DMS79 (cell line): ENCODE data around the gene JAKMIP1.
A peak's percentile ranks its signal among the peaks of the same experiment; 100 is the strongest.

Source experiments
- DNase-seq: peaks from one replicate; lab custom pipeline; 2025; lab: John Stamatoyannopoulos, UW

JAKMIP1 gene

DNA sequence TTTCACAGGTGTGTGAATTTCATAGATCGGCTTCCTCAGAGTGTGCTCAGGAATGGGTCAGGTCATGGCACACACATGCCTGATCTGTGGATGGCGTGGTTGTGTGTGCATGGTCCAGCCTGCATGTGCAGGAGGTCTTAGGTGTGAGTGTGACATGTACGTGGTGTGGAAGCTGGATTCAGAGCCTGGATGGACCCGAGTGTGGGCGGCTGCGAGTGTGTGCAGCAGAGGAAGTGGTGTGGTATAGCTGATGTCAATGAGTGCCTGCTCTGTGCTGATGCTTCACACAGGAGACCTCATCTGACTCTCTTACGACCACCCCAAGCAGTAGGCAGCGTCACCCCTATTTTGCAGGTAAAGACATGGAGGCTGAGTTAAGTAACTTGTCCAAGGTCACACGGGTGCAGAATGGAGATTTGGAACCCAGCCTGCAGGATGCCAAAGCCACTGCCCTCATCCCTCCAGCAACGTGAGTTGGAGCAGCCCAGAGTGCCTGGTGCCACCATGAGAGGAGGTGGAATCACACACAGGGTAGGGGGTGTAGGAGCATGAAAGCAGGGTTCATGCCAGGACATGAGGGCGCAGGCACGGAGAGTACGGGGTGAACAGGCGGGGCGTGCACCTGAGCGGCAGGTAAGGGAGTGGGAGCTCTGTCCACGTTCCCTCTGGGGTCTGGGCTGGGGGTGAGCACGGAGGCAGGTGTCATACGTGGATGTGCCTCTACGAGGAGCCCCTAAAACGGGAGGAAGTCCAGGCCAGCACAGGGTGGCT, 157.9 kb downstream of the JAKMIP1 start:
- DNase-seq = no peak

DNA sequence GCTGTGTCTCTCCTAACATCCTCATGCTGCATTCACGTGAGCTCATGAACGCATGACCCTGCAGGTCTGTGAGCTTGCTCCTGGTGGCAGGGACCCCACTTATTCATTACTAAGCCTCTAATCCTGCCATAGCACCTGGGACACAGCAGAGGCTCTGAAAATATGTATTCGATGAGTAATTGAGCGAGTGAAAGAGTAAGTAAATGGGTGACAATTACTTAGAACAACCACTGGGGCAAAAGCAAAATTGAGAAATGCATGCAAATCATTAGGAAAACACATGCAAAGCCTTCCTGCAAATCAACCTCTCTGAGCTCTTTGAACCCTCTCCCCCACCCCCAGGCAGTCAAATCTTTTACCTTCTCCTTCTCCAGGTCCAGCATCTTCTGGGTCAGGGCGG, 158.5 kb downstream of the JAKMIP1 start:
- DNase-seq = no peak

DNA sequence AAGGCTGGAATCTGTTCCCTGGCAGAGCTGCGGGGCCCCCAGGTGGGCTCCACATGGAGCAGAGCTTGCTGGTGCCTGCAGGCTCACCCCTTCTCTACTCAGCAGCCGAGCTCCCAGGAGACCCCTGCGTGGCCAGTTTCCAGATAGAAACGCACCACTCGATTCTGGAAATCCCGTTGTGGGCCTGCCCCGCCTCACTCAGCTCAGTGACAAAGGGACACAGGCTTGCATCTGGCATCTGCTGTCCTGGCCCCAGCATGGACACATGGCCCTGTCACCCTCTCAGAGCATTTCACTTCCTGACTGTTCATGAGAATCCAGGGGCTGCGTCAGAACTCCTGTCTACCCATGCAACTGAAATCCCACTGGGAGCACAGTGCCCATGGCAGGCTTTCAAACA, 161.6 kb downstream of the JAKMIP1 start:
- no peak for DNase-seq

DNA sequence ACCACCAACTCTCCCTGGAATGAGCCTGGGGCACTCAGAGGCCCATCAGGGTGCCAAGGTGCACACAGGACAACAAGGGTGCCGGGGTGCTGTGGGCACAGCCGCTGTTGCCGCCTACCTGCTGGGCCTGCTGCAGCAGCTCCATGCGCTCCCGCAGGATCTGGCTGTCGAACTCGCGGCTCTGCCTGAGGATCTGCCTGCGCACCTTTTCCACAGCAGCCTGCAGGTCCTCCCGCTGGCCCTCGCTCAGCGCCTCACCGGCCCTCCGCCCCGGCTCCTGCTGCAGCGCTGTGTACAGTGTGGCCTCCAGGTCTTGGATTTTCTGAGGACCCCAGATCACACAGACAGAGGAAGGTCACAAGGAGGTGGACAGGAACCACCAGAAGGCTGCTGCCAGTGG, 164.6 kb downstream of the JAKMIP1 start:
- no peak for DNase-seq

DNA sequence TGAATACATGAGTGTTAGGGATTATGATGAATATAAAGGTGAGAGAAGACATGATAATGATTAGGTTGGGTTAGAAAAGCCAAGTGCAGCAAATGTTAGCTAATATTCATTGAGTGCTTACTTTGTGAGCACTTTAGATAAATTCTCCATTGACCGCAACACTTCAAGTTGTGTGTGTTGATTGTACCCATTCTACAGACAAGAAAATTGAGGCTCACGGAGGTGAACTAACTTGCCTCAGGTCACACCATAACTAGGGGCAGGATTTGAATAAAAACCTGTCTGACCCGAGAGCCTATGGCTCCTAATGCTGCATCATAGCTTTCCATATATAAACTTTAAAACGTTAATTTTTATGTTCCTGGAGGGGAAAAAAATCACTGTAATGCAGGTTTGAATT, 167.0 kb downstream of the JAKMIP1 start:
- no peak for DNase-seq

DNA sequence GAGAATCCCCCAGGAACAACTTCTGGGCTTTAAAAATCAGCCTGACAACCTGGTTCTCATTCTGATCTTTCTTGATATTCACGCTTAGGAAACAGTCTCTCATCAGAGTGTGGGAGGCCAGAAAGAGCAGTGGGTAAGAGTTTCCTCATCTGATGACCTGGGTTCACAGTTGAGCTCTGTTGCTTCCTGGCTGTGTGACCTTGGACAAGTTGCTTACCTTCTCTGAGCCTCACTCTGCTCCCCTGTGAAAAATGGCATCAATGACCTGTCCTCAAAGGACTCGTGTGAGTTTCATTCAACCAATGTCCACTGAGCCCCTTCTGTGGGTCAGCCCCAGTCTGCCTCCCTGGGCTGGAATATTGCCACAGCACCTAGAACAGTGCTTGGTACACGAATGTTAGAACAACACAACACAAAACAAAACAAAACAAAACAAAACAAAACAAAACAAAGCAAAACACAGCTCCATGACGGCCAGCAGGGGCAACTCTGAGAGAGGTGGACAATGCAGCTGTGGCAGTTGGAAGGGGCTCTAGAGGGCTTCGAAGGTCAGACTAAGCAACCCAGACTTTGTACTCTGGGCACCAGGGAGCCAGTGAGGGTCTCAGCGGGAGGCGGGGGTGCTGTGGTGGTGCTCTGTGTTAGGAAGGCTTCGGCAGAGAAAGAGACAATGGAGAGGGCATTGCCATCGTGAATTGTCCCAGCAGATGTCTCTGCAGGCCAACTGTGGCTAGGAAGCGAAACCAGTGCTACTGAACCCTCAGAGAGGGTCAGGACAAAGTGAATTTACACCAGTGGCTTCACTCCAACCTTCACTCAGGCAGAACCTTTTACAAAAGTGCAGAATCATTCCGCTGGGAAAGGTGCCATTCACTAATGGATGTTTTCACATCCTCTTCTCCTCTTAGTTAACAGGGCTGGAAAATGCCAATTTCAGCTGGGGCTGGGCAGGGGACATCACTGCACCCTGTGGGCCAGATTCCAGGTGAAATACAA, 167.8 kb downstream of the JAKMIP1 start:
- DNase-seq = peak; percentile 84

DNA sequence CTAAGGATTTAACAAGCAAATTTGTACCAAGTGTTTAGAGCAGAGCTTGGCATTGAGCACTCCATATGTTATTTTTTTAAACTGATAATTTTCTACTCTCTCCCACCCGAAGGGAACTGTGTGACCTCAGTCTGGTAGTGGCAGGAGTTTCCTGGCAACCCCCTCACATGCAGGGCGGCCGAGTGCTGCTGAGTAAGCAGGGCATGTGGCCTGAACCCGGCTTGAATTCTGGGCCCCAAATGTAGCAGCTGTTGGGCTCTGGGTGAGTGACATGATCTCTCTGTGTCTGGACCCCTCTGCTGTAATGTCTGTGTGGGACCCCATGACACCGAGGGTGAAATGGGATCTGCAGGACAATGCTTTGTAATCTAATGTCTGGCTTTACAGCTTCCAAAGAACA, 168.5 kb downstream of the JAKMIP1 start:
- no peak for DNase-seq

DNA sequence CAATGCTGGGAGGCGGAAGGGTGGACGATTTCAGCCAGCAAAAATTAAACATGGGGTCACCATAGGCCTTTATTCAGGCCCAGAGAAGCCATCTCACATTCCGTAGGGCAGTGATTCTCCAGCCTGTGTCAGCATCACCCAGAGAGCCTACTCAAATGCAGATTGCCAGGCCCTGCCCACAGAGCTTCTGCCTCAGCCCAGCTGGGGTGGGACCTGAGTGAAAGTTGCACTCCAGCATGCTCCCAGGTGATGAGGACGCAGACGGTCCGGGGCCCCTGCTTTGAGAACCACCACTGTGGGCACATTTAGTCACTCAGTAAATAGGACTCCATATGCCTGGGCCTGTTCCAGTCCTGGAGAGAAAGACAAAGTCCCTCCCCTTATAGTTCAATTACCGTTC, 169.7 kb downstream of the JAKMIP1 start:
- no peak for DNase-seq

DNA sequence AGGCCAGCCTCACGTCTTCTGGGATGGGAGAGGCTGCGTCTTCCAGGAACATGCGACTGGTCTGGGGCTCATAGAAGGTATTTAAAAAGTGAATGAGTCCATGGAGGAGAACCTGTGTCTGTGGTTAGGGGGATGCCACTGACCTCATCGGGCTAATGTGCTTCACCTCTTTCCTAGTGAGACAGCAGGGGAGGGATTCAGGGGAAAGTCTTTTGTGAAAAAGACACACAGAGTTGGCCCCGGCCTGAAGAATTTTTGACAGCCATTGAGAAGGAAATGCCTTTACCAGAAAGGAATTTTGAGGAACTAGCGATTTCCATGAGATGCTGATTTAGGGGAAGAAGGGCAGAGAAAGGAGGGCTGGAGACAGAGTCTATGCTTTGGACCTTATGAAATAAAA, 171.1 kb downstream of the JAKMIP1 start:
- no peak for DNase-seq

DNA sequence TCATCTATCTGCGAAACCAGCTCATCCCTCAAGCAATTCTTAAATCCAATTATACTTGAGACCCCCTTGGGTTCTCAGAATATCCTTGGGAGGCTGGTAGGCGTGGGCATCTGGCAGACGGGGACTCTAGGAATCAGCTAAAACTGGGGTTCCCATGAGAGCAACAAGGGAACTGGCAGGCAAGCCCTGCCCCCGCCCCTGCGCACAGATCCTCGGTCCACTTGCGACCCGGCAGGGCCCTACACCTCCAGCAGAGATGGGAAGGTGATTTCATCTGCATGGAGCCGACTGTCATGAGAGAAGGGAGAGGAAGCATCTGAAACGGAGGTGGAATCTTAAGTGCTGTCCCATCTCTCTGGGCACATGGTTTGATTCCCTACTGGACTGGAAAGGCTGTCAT, 172.2 kb downstream of the JAKMIP1 start:
- DNase-seq = no peak

DNA sequence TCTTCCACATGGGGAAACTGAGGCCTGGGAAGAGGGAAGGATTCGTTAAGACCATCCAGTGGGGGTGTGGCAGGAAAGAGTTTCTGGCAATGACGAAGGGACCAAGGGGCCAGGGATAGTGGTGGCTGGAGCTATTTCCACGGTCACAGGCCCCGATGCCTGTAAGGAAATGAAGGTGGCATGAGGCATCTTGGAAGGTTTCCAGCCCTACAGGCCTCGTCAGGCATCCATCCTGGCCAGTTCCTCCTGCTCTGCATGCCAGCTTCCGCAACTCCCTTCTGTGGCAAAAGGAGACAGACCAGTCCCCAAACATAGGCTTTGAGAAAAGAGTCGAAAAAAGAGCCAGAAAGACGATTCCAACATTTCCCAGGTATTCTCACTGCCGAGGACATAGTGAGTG, 173.0 kb downstream of the JAKMIP1 start:
- no peak for DNase-seq

DNA sequence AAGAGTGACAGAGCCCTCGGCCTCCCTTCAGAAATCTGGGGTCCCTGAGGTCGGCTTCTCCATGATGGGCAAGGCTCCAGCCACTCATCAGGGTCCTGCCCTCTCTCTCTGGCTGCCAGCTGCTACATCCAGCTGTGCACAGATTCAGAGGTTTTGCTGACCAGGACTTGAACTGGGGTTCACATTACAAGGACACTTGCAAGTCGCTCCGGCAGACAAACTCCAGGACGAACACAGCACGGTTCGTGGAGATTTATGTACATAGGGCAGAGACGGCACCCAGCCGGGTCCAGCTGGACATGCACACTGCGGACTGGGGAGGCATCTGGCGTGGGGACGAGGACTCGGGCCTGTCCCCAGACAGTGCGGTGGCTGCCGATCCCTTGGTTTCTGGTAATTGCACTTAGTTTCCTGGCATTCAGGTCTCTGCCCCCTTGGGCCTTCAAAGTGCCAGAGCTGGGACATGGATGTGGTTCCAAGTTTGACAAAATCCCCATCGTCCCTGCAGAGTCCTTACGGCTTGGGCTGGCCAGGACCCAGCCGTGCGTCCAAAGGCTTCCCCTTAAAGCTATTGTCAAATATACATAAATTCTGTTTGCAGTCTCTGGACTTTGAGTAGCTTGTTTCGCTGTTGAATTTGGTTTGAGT, 175.9 kb downstream of the JAKMIP1 start:
- DNase-seq = no peak

DNA sequence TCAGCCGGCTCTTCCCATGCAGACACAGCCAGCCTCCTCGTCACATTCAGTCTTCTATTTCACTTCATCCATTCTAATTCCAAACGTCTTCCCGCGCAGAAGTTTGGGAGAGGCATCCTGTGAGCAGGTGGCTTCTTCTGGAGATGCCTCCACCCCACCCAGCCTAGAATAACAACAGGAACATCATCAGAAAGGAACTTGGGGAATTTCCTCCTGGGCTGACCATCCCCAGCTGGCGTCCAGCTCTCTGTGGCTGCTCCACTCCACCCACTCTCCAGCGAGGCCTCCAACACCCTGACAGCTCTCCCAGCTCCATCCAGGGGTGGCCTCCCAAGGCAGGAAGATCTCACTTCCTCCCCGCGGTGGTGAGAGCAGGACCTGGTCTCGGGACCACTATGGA, 176.6 kb downstream of the JAKMIP1 start:
- no peak for DNase-seq

DNA sequence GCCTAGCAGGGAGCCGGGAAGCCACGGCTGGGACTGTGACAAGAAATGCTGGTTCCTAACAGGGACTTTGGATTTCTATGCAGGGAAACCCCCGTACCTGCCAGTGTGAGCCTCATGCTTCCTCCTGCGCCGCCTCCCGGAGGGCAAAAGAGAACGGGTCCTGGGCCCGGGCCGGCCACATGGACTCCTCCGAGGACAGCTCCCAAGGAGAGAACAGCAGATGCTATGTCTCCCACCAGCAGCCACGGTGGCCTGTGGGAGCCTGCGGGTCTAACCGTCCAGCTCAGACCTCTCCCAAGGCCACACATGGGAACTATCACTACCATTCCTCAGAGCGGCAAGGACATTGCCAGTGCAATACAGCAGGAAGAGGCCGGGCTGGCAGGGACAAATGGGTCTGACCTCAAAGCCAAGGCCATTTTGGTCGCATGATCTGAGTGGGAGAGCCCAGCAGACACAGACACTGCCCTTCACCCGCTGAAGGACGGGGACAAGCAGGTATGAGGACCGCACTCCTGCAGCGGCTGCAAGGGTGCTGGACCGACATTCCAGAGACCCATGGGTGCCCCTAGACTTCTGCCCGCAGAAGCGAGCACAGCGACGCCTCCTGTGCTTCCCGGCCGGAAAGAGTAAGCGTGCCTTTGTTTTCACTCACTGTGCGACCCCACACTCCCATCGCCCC, 177.6 kb downstream of the JAKMIP1 start:
- DNase-seq = no peak

DNA sequence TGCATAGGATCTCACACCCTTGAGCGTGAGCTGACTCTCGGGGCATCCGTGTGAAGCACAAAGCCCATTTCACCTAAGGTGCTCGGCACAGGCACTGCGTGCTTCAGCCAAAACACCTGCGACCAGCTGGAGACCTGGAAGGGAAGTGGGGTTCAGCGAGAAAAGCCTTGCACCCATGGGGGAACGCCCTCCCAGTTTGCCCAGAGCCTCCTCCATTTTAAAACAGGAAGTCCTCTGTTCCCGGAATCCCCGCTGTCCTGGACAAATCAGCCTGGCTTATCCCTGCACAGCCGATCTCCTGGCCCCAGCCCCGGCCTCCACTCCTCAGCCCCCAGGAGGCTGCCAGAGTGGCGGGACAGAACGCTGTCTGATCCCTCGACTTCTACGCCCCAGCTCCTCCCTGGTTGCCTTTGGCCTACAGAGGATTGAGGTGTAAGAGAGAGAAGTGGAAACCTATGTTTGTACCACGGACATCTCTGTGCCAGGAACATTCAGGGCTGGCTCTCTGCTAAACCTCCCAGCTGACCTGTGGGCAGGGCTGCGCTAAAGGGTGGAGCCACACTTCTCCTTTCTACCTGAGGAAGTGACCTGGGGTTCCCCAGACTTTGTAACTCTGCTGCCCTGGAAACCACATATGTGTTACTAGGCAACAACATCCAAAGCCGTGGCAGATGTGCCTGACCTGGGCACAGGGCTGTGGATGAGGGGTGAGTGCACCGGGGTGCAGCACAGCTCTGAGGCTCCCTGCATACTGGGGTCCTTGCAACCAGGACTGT, 178.3 kb downstream of the JAKMIP1 start:
- no peak for DNase-seq

DNA sequence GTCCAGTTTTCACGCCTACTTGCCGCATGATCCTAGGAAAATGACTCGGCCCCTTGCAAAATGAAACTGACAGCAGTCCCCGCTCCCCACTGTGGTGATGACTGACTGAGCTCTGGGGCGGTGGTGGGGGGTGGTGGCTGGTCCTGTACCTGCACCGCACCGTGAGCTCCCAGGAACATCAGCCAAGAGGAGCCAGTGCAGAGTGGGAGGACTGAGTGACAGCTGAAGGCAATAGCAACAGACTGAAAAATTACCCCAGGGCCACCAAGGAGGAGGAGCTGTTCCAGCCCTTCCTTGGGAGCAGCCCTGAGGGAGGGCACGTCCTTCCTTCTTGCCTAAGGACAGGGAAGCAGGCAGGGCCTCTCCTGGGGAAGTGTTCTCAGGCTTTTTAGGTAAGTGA, 179.7 kb downstream of the JAKMIP1 start:
- DNase-seq = peak; percentile 52

DNA sequence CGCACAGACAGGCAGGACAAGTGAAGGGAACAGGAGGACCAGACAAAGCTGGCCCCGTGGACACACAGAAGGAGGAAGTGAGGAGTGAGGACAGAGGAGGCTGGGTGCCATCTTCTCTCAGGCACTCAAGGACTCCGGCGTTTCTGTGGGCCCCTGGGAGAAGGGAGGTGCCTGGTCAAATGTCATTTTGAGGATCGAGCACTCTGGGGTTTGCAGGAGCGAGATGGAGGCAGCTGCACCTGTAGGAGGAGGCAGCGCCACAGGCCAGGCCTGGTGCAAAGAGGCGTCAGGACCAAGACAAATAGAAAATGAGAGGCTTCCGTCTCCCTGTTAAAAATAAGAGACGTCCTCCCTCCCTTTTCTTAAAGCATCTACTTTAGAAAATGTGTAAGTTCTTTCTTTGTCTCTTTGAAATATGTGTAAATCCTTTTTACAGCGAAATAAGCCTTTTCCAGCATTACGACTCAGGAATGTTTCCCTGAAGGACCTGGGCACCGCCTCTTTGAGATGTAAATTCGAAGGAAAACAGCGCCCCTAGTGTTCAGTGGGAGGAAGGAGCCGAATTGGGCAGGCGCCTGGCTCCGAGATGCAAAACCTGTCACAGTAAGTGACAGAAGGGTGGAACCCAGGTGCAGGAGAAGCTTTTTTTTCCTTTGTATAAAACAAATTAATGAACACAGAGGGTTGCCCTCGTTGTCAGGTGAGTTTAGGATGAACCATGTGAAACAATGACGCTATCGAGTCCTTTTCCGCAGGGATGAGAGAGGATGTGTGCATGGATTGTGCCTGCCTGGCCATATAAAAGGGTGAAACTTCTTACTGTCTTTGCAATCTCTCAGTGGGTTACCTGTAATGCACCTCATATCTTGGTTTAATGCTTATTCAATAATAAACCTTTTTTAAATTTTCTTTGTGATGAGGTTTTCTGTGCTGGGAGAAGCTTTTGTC, 180.8 kb downstream of the JAKMIP1 start:
- peak; percentile 61 for DNase-seq

DNA sequence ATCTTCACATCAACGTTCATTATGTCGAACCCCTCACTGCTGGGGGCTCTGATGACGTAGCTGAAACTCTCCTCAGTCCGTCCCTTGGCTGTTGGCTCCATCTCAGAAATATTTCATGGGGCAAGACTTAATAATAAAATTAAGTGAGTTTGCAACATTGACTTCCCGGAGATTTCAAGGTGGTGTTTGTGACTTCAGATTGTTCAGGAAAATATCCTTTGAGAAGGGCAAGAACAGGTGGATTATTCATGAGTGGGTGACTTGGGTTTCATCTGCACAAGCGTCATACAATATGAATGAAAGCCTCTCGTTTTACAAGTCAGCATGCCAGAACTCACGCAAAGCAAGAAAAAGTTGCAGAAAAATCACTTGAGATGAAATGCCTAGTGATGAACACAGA, 182.0 kb downstream of the JAKMIP1 start, which contains the start of gene C4orf50:
Gene C4orf50, minus strand, starts transcription at position 101 of the 400 bp plus-strand sequence.
- no peak for DNase-seq

DNA sequence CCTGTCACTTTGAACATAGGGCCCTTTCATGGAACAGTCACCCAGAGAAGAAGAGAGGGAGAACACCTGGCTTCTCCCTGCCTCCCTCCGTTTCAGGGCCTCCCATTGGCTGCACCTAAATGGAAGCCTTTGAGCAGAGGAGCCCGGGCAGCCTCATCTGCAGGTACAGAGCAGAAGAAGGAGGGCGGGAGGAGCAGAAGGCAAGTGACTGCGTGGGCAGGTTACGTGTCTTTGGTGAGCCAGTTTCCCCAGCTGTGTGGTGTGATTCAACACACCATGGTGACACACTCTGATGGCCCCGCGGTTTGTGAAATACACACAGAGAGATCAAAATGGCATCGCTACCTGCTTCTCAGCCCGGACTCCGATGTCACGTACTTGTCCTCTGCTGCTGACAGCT, 182.5 kb downstream of the JAKMIP1 start:
- no peak for DNase-seq

DNA sequence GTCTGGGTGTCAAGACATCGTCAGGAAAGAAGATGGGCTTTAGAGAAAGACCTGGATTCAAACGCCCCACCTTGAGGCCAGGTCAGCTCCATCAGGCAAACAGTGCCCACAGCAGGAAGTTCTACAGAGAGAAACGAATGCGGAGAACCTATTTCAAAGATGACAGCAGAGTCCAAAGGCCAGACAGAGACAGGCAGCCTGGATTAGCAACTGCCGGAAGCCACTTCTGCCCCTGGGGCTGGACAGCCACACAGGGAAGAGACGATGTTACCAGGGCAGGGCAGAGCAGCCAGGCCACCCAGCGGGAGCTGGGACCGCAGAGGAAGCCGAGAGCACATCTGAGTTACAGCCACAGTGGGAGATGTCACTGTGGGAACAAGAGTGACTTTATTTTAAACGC, 183.3 kb downstream of the JAKMIP1 start:
- no peak for DNase-seq
